Stimulated activated CD4-positive, alpha-beta T cell treated with anti-CD3 and anti-CD28 coated beads, Interleukin-12 subunit alpha, Interleukin-12 subunit beta, amount 100 ng/mL, for 24 hours (primary cell): ENCODE data around the gene C12orf56.
A peak's percentile ranks its signal among the peaks of the same experiment; 100 is the strongest.
"Not testable (repeated sequence)": the region's sequence is repeated elsewhere in the genome, so short reads cannot be mapped to it uniquely, and the experiment has no call there.

Experiments
- DNase-seq, 2 experiments: peaks; one replicate each; pipeline ENCODE4 v3.0.0-alpha.2; 2020; ENCODE audit warnings: low read depth in 2 of 2

Gene C12orf56

GRCh38 chr12:64387197-64387816 lies 3.3 kb downstream of the C12orf56 start:
- no peak for DNase-seq

GRCh38 chr12:64385468-64385867 lies 5.1 kb downstream of the C12orf56 start:
- peak; percentile 28 to 34 for DNase-seq

GRCh38 chr12:64385019-64385418 lies 5.5 kb downstream of the C12orf56 start:
- DNase-seq = no peak

GRCh38 chr12:64383675-64384074 lies 6.9 kb downstream of the C12orf56 start:
- no peak for DNase-seq

- no peak for DNase-seq
Measured at GRCh38 chr12:64362721-64363305, 27.7 kb downstream of the C12orf56 start.

GRCh38 chr12:64361173-64361572 lies 29.4 kb downstream of the C12orf56 start:
- DNase-seq = not testable (repeated sequence)

- not testable (repeated sequence) for DNase-seq
Measured at GRCh38 chr12:64356209-64356608, 34.3 kb downstream of the C12orf56 start.

- no peak for DNase-seq
Measured at GRCh38 chr12:64352181-64352580, 38.4 kb downstream of the C12orf56 start.

- DNase-seq = no peak
Measured at GRCh38 chr12:64351265-64351664, 39.3 kb downstream of the C12orf56 start.

- DNase-seq = no peak
Measured at GRCh38 chr12:64347630-64348029, 42.9 kb downstream of the C12orf56 start.

GRCh38 chr12:64344631-64345030 lies 45.9 kb downstream of the C12orf56 start:
- DNase-seq = not testable (repeated sequence)

- not testable (repeated sequence) for DNase-seq
Measured at GRCh38 chr12:64340546-64340945, 50.0 kb downstream of the C12orf56 start.

GRCh38 chr12:64335886-64336466 lies 54.6 kb downstream of the C12orf56 start:
- no peak for DNase-seq

GRCh38 chr12:64332938-64333337 lies 57.6 kb downstream of the C12orf56 start:
- no peak for DNase-seq

GRCh38 chr12:64332296-64332695 lies 58.3 kb downstream of the C12orf56 start:
- no peak for DNase-seq

GRCh38 chr12:64329031-64329710 lies 61.4 kb downstream of the C12orf56 start:
- not testable (repeated sequence) for DNase-seq

- DNase-seq = no peak
Measured at GRCh38 chr12:64325055-64325454, 65.5 kb downstream of the C12orf56 start.

- no peak for DNase-seq
Measured at GRCh38 chr12:64323476-64324225, 66.9 kb downstream of the C12orf56 start.

- DNase-seq = no peak
Measured at GRCh38 chr12:64323006-64323405, 67.6 kb downstream of the C12orf56 start.

GRCh38 chr12:64320611-64321010 lies 69.9 kb downstream of the C12orf56 start:
- DNase-seq = no peak

- not testable (repeated sequence) for DNase-seq
Measured at GRCh38 chr12:64319540-64320225, 70.9 kb downstream of the C12orf56 start.
